HepG2 (cell line): ENCODE results near the gene NUP107. TPM values are rescaled to one million over a fixed set of nuclear protein-coding genes. Genes with fewer than 3 reads are reported as not detected.
A peak's percentile ranks its signal among the peaks of the same experiment; 100 is the strongest.

Experiments
- ARHGAP35 ChIP-seq: sonication (generic); formaldehyde crosslinking; IDR thresholded peaks from 2 replicates; pipeline ENCODE4 v1.9.0; 2022; ENCODE audit warnings: mild to moderate bottlenecking, inconsistent platforms, moderate library complexity, missing genetic modification reagents, borderline replicate concordance
- ATF7 ChIP-seq, 2 experiments: fragments of 450-650 bp in 1 of 2; sonication (generic) in 1 of 2; formaldehyde crosslinking in 1 of 2; IDR thresholded peaks; 2 replicates each; pipeline versions ENCODE4 v1.4.0 to v1.6.1; 2016 to 2020; ENCODE audit warnings: antibody characterized with exemption in 1 of 2, mild to moderate bottlenecking in 1 of 2, missing genetic modification reagents in 1 of 2
- CC2D1A ChIP-seq: sonication (generic); formaldehyde crosslinking; IDR thresholded peaks from 2 replicates; pipeline ENCODE4 v1.8.1; 2023; ENCODE audit warnings: mild to moderate bottlenecking, missing genetic modification reagents
- HMGA1 ChIP-seq: sonication (generic); formaldehyde crosslinking; conservative IDR thresholded peaks from 2 replicates; pipeline ENCODE4 v1.4.0; 2020; ENCODE audit warnings: missing genetic modification reagents
- KDM2A ChIP-seq: sonication (generic); formaldehyde crosslinking; IDR thresholded peaks from 2 replicates; pipeline ENCODE4 v1.4.0; 2020; ENCODE audit warnings: low read depth, missing genetic modification reagents, borderline replicate concordance
- MLXIP ChIP-seq: sonication (generic); formaldehyde crosslinking; IDR thresholded peaks from 2 replicates; pipeline ENCODE4 v1.9.0; 2021; ENCODE audit warnings: missing genetic modification reagents, borderline replicate concordance
- NCOA5 ChIP-seq: sonication (generic); formaldehyde crosslinking; IDR thresholded peaks from 2 replicates; pipeline ENCODE4 v1.4.0; 2020; ENCODE audit warnings: missing genetic modification reagents
- PCBP2 ChIP-seq: fragments of 200-400 bp; formaldehyde crosslinking; optimal IDR thresholded peaks from 2 replicates; pipeline ENCODE3; 2018; ENCODE audit warnings: low read length, low read depth; ENCODE audit not compliant: poor library complexity, severe bottlenecking
- PRDM4 ChIP-seq: sonication (generic); formaldehyde crosslinking; IDR thresholded peaks from 2 replicates; pipeline ENCODE4 v1.9.0; 2021; ENCODE audit warnings: missing genetic modification reagents, borderline replicate concordance
- RXRB ChIP-seq: IDR thresholded peaks from 2 replicates; pipeline ENCODE4 v1.6.1; 2016; ENCODE audit warnings: borderline replicate concordance, missing genetic modification reagents, missing compliant biosample characterization
- SCMH1 ChIP-seq: sonication (generic); formaldehyde crosslinking; IDR thresholded peaks from 2 replicates; pipeline ENCODE4 v1.9.0; 2021; ENCODE audit warnings: missing genetic modification reagents, mild to moderate bottlenecking, borderline replicate concordance
- SMARCC2 ChIP-seq: fragments of 450-650 bp; IDR thresholded peaks from 2 replicates; pipeline ENCODE4 v1.6.1; 2017; ENCODE audit warnings: antibody characterized with exemption, mild to moderate bottlenecking
- ZBTB14 ChIP-seq: sonication (generic); formaldehyde crosslinking; IDR thresholded peaks from 2 replicates; pipeline ENCODE4 v1.4.0; 2020; ENCODE audit warnings: missing genetic modification reagents
- ZIK1 ChIP-seq: sonication (generic); formaldehyde crosslinking; IDR thresholded peaks from 2 replicates; pipeline ENCODE4 v1.5.0; 2020; ENCODE audit warnings: mild to moderate bottlenecking, low read depth, missing genetic modification reagents, borderline replicate concordance
- ZMYM3 ChIP-seq: sonication (generic); formaldehyde crosslinking; IDR thresholded peaks from 2 replicates; pipeline ENCODE4 v1.5.1; 2020; ENCODE audit warnings: mild to moderate bottlenecking, missing genetic modification reagents
- ZNF30 ChIP-seq: sonication (generic); formaldehyde crosslinking; IDR thresholded peaks from 2 replicates; pipeline ENCODE4 v1.5.0; 2020; ENCODE audit warnings: mild to moderate bottlenecking, missing genetic modification reagents
- ZNF446 ChIP-seq: sonication (generic); formaldehyde crosslinking; IDR thresholded peaks from 2 replicates; pipeline ENCODE4 v1.5.0; 2020; ENCODE audit warnings: mild to moderate bottlenecking, missing genetic modification reagents
- ZNF724P ChIP-seq: sonication (generic); formaldehyde crosslinking; IDR thresholded peaks from 2 replicates; pipeline ENCODE4 v1.8.0; 2022; ENCODE audit warnings: missing genetic modification reagents, borderline replicate concordance
- ZNF749 ChIP-seq: sonication (generic); formaldehyde crosslinking; IDR thresholded peaks from 2 replicates; pipeline ENCODE4 v1.8.0; 2022; ENCODE audit warnings: mild to moderate bottlenecking, missing genetic modification reagents, moderate library complexity, borderline replicate concordance
- ZNF788 ChIP-seq: sonication (generic); formaldehyde crosslinking; IDR thresholded peaks from 2 replicates; pipeline ENCODE4 v1.5.0; 2020; ENCODE audit warnings: mild to moderate bottlenecking, missing genetic modification reagents, borderline replicate concordance
- ZNF816 ChIP-seq: sonication (generic); formaldehyde crosslinking; IDR thresholded peaks from 2 replicates; pipeline ENCODE4 v1.8.0; 2022; ENCODE audit warnings: missing genetic modification reagents, mild to moderate bottlenecking, borderline replicate concordance
- ZZZ3 ChIP-seq: sonication (generic); formaldehyde crosslinking; IDR thresholded peaks from 2 replicates; pipeline ENCODE4 v1.4.0; 2020; ENCODE audit warnings: missing genetic modification reagents, mild to moderate bottlenecking, borderline replicate concordance
- polyA plus RNA-seq, 8 experiments: library from polyadenylated mRNA; depleted of rRNA in 3 of 8; stranded (reverse) in 7 of 8; unstranded in 1 of 8; fragments of >200 nt; fragmentation: Illumina TruSeq in 4 of 8; extraction: Trizol in 4 of 8; gene quantifications; 2 replicates each; pipeline versions ENCODE4 v1.2.1 to v1.2.3, GENCODE V29; 2011 to 2016; ENCODE audit warnings: low read depth in 4 of 8, missing spikeins in 1 of 8, mixed read lengths in 1 of 8; ENCODE audit not compliant: insufficient read depth in 1 of 8
- total RNA-seq, 5 experiments: library from RNA; depleted of rRNA; stranded (reverse); fragments of >200 nt; fragmentation: Illumina TruSeq; extraction: Trizol; gene quantifications; 2 replicates each; pipeline ENCODE4 v1.2.3, GENCODE V29; 2016; ENCODE audit warnings: low read depth in 1 of 5

NUP107 gene
- total and polyA plus RNA-seq, 2 of the 13 experiments (the other 11 are each of a cell fraction or from before 2014, with no cell fraction given): 54.7 to 100 TPM

DNA sequence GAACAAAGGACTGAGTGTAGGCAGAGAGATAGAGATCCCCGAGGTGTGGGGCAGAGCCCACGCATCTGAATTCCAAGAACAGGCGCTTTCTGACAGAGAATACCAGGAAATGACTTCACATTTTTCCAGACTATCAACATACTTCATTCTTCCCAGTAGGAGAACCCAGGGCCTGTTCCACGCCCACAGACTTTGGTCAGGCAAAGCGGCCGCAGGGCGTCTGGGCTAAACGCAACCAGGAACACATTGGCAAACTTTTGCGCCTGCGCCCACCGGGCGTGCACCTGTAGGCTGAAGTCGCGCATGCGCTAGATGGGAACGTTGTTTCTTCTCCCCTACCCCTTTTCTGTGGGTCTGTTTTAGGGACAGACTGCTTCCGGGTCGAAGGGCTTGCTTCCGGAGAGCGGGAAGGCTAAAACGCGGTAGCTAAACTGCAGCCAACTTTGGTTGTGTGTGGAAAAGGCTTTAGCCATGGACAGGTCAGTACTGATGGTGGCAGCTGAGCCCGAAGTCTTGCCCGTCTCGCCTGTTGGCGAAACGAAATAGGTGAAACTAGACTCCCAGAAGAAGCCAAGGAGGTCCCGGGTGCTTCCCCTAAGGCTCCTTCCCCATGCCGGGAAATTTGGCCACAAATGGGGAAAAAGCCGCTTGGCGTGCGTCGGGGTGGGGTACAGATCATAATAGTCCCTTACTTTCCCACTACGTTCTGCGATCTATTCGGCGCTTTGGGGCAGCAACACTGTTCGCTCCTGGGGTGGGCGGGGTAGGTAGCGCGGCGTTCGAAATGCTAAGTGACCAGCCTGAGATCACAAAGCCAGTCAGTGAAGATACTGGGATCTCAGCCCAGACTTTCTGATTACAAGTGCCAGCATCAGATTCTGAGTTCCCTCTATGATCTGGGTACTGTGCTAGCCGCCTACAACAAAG lies at the start of gene NUP107 (continued):
- TF ChIP-seq ZNF724P (no peak; the same call in 1 of the 2 replicates), SCMH1 (no peak), MLXIP (CRISPR knock-in tag) (no peak), PCBP2 (no peak), ZNF788 (CRISPR knock-in tag) (peak; percentile 79; the same call in 1 of the 2 replicates), NCOA5 (no peak), ARHGAP35 (CRISPR knock-in tag) (peak; percentile 77; the same call in 1 of the 2 replicates), ZBTB14 (CRISPR knock-in tag) (0 out of 2 replicates have a peak, but pooled peaks have one; percentile 13), SMARCC2 (no peak), ATF7 (IDR thresholded peaks at IDR 0.05) (no peak), ATF7 (CRISPR knock-in tag; IDR thresholded peaks at IDR 0.05) (0 out of 2 replicates have a peak, but pooled peaks have one; percentile 34), ZNF816 (CRISPR knock-in tag) (peak; percentile 51; the same call in 1 of the 2 replicates), CC2D1A (CRISPR knock-in tag) (no peak), ZNF30 (CRISPR knock-in tag) (no peak), ZNF749 (CRISPR knock-in tag) (no peak; the same call in 1 of the 2 replicates), ZNF446 (CRISPR knock-in tag) (no peak), RXRB (CRISPR knock-in tag) (peak; percentile 75), HMGA1 (CRISPR knock-in tag) (no peak), PRDM4 (peak; percentile 81; the same call in 1 of the 2 replicates), ZIK1 (CRISPR knock-in tag) (no peak), ZMYM3 (CRISPR knock-in tag) (no peak), ZZZ3 (CRISPR knock-in tag) (no peak; the same call in 1 of the 2 replicates), KDM2A (CRISPR knock-in tag) (peak; percentile 95)
